Kidney (tissue), 22 donors: ENCODE measurements around the gene OR14J1. TPM values are rescaled to one million over a fixed set of nuclear protein-coding genes. Genes with fewer than 3 reads are reported as not detected.

Experiments
- DNase-seq, 5 donors: peaks; one replicate each; pipeline ENCODE4 v3.0.0-alpha.2; 2013 to 2020
- FAIRE-seq: peaks from 2 replicates; lab custom pipeline; 2012; peaks lifted over from hg19 to GRCh38; lab: Jason Lieb, UNC
- H3K27ac ChIP-seq, 2 donors: one replicate each; pipeline ENCODE4 v1.7.0; 2013; ENCODE audit warnings: low read depth in 2 of 2, low read length in 2 of 2, inconsistent platforms in 1 of 2
- H3K27me3 ChIP-seq: one replicate; pipeline ENCODE4 v1.7.1; 2013; ENCODE audit warnings: low read length, inconsistent platforms; ENCODE audit not compliant: control insufficient read depth, insufficient read depth
- H3K36me3 ChIP-seq, 3 donors: one replicate each; pipeline versions ENCODE4 v1.7.0 to v1.7.1; 2013; ENCODE audit warnings: low read length in 3 of 3, control low read depth in 1 of 3, inconsistent platforms in 1 of 3; ENCODE audit not compliant: insufficient read depth in 3 of 3, control insufficient read depth in 2 of 3
- H3K4me1 ChIP-seq, 3 donors: one replicate each; pipeline versions ENCODE4 v1.7.0 to v1.7.1; 2013; ENCODE audit warnings: low read length in 3 of 3, inconsistent platforms in 1 of 3, low read depth in 1 of 3; ENCODE audit not compliant: control insufficient read depth in 2 of 3, insufficient read depth in 2 of 3
- H3K4me3 ChIP-seq, 3 donors: one replicate each; pipeline versions ENCODE4 v1.7.0 to v1.8.1; 2013; ENCODE audit warnings: low read length in 3 of 3, control low read depth in 1 of 3, inconsistent platforms in 1 of 3
- H3K9ac ChIP-seq, 3 donors: one replicate each; pipeline versions ENCODE4 v1.7.0 to v1.7.1; 2013; ENCODE audit warnings: low read length in 3 of 3, control low read depth in 1 of 3, inconsistent platforms in 1 of 3
- H3K9me3 ChIP-seq, 3 donors: one replicate each; pipeline versions ENCODE4 v1.7.0 to v1.7.1; 2013; ENCODE audit warnings: low read length in 3 of 3, control low read depth in 1 of 3, inconsistent platforms in 1 of 3; ENCODE audit not compliant: control insufficient read depth in 2 of 3, insufficient read depth in 1 of 3
- intact Hi-C: fragments of 100-400 bp; cut with DNase I; formaldehyde crosslinking; loops from one replicate; pipeline ENCODE4 v1.11.1; 2022
- long read RNA-seq, 10 donors: library from polyadenylated mRNA in 1 of 10; unstranded in 1 of 10; transcript quantifications; one replicate each; pipeline ENCODE4 v2.0.0 and lab custom pipeline, GENCODE V29; 2021 to 2026
- polyA plus RNA-seq: library from polyadenylated mRNA; stranded (reverse); fragments of 350-450 nt; fragmentation: Illumina TruSeq; extraction: RNeasy Lipid Tissue Mini Kit (QIAGEN cat#74804); gene quantifications from one replicate; pipeline ENCODE4 v1.2.3, GENCODE V29; 2014; ENCODE audit warnings: low read depth, low replicate concordance; ENCODE audit not compliant: insufficient read depth
- total RNA-seq: library from RNA; stranded (reverse); fragmentation: NEBNext Ultra II Directional; extraction: Animal tissue kit (Norgen Biotek cat#: 25700); gene quantifications from one replicate; pipeline ENCODE4 v1.2.1, GENCODE V29; 2021
- TF ChIP-seq, protein P1 (sequence below): IDR thresholded peaks from 3 replicates; pipeline ENCODE4 v1.5.1; 2012; ENCODE audit warnings: mild to moderate bottlenecking, moderate library complexity, borderline replicate concordance; ENCODE audit not compliant: insufficient read depth; ENCODE audit errors: extremely low read depth
- donor health status: control.
- donor health status: control.
- donor health status: control.
- donor health status: control.
- donor health status: control.
- donor health status: DM: yes; HTN: yes; CAD: no.
- donor health status: Normal renal cell carcinoma (clear cell type).

Gene OR14J1, protein sequence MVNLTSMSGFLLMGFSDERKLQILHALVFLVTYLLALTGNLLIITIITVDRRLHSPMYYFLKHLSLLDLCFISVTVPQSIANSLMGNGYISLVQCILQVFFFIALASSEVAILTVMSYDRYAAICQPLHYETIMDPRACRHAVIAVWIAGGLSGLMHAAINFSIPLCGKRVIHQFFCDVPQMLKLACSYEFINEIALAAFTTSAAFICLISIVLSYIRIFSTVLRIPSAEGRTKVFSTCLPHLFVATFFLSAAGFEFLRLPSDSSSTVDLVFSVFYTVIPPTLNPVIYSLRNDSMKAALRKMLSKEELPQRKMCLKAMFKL
- total RNA-seq (not detected), polyA plus RNA-seq (not detected)
- long read RNA-seq, donor 1, partial matches to known transcripts = 0 of 1 reads
- long read RNA-seq, donor 1, other reads (novel, unspliced or antisense) = 0 of 1 reads
- long read RNA-seq, donor 2 = 0 reads
- long read RNA-seq, donor 3 = 0 reads
- long read RNA-seq, donor 4 = 0 reads
- long read RNA-seq, donor 5 = 0 reads
- long read RNA-seq, donor 6 = 0 reads
- long read RNA-seq, donor 7 = 0 reads
- long read RNA-seq, donor 8 = 0 reads
- long read RNA-seq, donor 9 = 0 reads
- long read RNA-seq, donor 10 = 0 reads

DNA sequence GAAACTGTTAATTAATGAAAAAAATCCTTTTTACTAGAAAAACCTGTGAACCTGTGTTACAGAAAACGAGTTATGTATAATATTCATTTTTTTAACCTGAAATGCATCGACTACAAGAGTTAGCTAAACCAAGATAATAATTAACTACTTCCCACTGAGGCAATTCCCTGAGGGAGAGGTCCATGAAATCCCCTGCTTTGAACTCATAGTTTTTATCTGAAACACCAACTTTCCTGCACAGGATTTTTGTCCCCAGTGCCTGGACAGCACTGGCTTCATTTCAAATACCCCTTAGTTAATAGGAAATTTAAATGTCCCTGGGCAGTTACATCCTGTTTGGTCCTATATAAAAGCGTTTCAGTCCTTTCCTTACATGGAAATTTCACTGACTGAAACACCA lies at the start of gene OR14J1:
TSS of gene OR14J1 (plus strand) at position 386 of the 400 bp plus-strand sequence. CDS start 4,989 bp downstream, outside the sequence.
- no peak for FAIRE-seq

DNA sequence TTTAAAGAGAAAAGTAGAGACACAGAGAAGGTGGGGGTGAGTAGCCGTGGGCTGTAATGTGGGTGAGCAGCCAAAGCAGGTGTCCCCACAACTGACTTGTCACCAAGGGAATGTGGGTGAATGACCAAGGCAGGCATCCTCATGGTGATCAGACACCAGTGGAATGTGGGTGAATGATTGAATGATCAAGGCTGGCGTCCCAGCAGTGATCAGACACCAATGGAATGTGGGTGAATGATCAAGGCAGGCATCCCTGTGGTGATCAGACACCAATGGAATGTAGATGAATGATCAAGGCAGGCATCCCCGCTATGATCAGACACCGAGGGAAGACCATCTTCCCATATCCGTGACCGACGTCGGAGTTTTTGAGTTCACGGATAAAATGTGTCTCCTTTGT lies 49.8 kb upstream of the OR14J1 start:
- TF ChIP-seq, protein P1, sequence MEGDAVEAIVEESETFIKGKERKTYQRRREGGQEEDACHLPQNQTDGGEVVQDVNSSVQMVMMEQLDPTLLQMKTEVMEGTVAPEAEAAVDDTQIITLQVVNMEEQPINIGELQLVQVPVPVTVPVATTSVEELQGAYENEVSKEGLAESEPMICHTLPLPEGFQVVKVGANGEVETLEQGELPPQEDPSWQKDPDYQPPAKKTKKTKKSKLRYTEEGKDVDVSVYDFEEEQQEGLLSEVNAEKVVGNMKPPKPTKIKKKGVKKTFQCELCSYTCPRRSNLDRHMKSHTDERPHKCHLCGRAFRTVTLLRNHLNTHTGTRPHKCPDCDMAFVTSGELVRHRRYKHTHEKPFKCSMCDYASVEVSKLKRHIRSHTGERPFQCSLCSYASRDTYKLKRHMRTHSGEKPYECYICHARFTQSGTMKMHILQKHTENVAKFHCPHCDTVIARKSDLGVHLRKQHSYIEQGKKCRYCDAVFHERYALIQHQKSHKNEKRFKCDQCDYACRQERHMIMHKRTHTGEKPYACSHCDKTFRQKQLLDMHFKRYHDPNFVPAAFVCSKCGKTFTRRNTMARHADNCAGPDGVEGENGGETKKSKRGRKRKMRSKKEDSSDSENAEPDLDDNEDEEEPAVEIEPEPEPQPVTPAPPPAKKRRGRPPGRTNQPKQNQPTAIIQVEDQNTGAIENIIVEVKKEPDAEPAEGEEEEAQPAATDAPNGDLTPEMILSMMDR = no peak
- DNase-seq (no peak), FAIRE-seq (no peak)
- Histone ChIP-seq H3K9ac (no peak overlapping the region), H3K4me3 (no peak overlapping the region), H3K36me3 (no peaks in the 10 kb centered on the region), H3K27ac (no peak overlapping the region), H3K27me3 (no peaks in the 10 kb centered on the region), H3K9me3 (no peaks in the 10 kb centered on the region), H3K4me1 (no peaks in the 10 kb centered on the region)
- intact Hi-C loops = no loop called here

More for the DNA sequence above, at the start of gene OR14J1:
- H3K27ac ChIP-seq = no peak within 1 kb of the TSS
- no peaks in the 10 kb centered on the region for H3K9me3 ChIP-seq
- no peaks in the 10 kb centered on the region for H3K4me1 ChIP-seq
- H3K4me3 ChIP-seq = no peak within 1 kb of the TSS
- intact Hi-C loops = no loop called here
- no peaks in the 10 kb centered on the region for H3K36me3 ChIP-seq
- no peak within 1 kb of the TSS for H3K9ac ChIP-seq
- TF ChIP-seq, protein P1 = no peak
- DNase-seq = no peak
- H3K27me3 ChIP-seq = no peaks in the 10 kb centered on the region

DNA sequence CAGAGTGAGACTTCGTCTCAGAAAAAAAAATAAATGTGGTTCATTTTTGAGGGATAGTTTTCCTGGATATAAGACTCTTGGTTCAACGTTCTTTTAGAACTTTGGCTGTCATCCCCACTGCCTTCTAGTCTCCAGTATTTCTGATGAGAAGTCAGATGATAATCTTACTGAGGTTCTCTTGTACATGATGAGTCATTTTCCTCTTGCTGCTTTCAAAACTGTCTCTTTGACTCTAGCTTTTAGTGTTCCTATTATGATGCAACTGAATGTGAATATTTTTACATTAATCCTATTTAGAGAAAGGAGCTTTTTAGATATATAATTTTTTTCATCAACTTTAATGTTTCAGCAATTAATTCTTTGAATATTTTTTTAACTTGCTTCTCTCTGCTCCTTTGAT lies 46.0 kb upstream of the OR14J1 start:
- TF ChIP-seq, protein P1 = no peak
- H3K9me3 ChIP-seq = no peaks in the 10 kb centered on the region
- no peak overlapping the region for H3K9ac ChIP-seq
- no peak overlapping the region for H3K4me3 ChIP-seq
- intact Hi-C loops = no loop called here
- no peaks in the 10 kb centered on the region for H3K27me3 ChIP-seq
- FAIRE-seq = no peak
- no peaks in the 10 kb centered on the region for H3K36me3 ChIP-seq
- DNase-seq = no peak
- no peaks in the 10 kb centered on the region for H3K4me1 ChIP-seq
- no peak overlapping the region for H3K27ac ChIP-seq
